GM18861 (cell line): ENCODE results near the gene HEMK1.

ENCODE experiments used
- ATAC-seq: cut with Tn5 transposase; IDR thresholded peaks from one replicate; pipeline ENCODE4 v1.9.1; 2021; ENCODE audit not compliant: unreplicated experiment

HEMK1 gene

GRCh38 chr3:50612234-50612882, 43.0 kb downstream of the HEMK1 start:
- ATAC-seq = no peak

DNA sequence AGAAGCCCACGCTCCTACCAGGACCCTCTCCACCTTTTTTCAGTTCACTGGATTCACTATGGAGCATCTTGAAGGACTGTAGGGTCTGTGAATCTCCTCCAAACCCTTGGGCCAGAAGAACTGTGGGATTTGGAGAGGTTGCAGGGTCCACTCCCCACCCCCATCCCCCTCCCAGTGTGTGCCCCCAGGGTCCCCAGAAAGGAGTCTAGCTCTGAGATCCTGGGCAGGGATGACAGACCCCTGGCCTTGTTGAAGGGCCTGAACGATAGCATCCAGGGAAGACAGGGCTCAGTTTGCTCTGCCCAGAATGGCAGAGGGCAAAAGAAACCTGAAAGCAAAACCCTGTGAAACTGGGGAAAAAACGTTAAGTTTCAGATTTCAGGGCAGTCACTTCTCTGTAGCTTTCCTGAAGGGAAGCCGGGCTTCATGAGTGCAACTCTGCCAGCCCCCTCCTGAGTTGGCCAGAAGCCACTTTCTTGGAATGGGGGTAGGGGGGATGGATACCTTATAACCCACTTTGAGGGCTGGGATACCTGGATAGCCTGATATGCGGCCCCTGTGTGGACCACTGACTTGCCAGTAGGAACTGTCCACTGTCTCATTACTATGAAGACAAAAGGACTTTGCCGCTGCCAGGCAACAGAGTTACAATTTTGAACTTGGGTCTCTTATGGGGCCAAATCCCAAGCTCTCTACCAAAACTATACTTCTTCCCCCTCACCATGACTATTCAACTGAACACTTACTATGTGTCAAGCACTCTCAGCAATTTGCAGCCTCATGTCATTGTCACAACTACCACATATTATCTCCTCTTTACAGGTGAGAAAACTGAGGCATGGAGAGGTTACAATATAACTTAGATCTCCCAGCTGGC, 43.9 kb downstream of the HEMK1 start:
- ATAC-seq = no peak

DNA sequence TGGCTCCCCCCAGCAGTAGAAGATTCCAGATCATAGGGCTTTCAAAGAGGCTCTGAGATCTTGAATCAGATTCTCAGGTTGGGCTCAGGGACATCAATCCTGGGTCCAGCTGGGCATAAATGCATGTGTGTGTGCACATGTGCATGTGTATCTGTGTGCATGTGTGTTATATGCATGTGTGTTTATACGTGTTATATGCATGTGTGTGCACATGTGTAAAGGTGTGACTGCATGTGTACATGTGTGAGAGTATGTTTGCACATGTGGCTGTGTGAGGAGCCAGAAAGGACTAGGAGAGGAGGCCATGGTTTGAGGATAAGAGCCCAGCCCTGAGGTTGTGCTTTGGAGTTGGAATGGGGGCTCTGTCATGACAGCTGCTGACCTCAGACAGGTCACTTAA, 45.9 kb downstream of the HEMK1 start:
- no peak for ATAC-seq

GRCh38 chr3:50616003-50616769, 46.9 kb downstream of the HEMK1 start:
- peak; percentile 28 for ATAC-seq

GRCh38 chr3:50616770-50617095, 47.4 kb downstream of the HEMK1 start:
- peak; percentile 50 for ATAC-seq

DNA sequence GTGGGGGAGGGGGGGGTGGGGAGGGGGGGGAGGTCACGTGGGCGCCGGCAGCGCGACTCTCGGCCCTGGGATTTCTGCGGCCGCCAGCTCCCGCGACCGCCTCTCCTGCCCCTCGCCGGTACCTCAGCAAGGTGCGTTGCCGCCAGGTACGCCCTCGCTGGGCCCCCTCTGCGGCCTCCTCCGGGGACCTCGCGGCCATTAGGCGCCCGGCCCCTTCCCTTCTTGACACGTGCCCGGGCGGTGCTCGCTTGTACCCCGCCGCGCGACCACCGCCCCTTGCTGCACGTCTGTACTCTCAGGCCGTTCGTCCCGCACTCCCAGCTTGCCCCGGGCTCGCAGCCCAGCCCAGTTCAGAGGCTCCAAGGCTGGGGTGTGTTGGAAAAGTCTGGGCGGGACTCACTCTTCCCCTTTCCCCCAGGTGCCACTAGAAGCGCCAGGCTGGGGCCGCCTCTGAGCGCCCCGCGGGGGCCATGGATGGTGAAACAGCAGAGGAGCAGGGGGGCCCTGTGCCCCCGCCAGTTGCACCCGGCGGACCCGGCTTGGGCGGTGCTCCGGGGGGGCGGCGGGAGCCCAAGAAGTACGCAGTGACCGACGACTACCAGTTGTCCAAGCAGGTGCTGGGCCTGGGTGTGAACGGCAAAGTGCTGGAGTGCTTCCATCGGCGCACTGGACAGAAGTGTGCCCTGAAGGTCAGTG, 47.9 kb downstream of the HEMK1 start, which contains the start of gene MAPKAPK3:
Gene MAPKAPK3 (plus strand): TSS at position 56 of the 696 bp plus-strand sequence. CDS start 415 bp downstream, at position 471.
- peak; percentile 14 for ATAC-seq

GRCh38 chr3:50617911-50618481, 48.7 kb downstream of the HEMK1 start:
- no peak for ATAC-seq

GRCh38 chr3:50620420-50620819, 51.1 kb downstream of the HEMK1 start:
- ATAC-seq = no peak

GRCh38 chr3:50620820-50621219, 51.5 kb downstream of the HEMK1 start:
- ATAC-seq = no peak

- no peak for ATAC-seq
These were observed 53.6 kb downstream of the HEMK1 start for GRCh38 chr3:50622881-50623280.

DNA sequence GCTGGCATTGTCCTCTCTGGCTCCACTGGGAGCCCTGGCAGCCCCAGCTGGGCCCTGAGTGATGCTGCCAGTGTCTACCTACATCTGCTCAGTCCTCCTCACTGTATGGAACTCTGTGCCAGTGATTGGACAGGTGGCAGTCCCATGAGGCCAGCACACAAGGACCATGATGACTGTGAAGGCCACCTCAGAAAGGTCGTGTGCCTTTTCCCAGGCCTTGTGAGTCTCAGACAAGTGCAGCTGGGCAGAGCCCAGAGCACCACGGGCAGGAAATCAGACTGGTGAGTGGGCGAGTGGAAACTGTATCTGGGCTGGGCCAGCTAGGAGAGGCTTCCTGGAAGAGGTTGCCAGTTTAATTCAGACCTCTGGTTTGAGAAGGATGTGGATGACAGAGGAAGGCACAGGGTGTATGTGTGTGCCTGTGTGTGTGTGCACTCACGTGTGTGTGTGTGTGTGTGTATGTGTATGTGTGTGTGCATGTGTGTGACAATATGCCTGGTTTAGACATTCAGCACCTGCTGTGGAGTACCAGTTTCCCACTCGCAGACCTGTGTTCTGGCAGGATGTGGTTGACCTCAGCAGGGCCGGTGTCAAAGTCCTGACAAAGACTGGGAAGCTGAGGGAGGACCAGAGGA, 54.6 kb downstream of the HEMK1 start:
- ATAC-seq = no peak

DNA sequence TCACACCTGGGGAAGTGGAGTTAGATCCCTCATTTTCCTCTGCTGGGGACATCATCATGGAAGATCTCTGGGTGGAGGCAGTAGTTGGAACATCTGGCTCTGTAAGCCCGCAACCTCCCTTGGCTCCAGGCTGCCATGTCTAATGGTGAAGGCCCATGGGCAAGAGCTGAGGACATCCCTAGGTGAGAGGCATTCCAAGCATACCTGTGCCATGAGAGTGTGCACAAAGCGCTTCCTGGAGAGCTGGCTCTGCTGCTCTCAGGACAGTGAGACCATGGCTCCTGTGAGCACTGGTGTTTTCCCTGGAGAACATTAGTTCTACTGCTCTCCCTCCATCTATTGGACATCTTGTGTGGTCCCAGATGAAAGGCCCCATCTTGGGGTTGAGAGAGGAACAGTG, 55.3 kb downstream of the HEMK1 start:
- ATAC-seq = no peak

- ATAC-seq = no peak
These were observed 56.2 kb downstream of the HEMK1 start for GRCh38 chr3:50625231-50626182.

- ATAC-seq = no peak
These were observed 57.1 kb downstream of the HEMK1 start for GRCh38 chr3:50626401-50626800.

DNA sequence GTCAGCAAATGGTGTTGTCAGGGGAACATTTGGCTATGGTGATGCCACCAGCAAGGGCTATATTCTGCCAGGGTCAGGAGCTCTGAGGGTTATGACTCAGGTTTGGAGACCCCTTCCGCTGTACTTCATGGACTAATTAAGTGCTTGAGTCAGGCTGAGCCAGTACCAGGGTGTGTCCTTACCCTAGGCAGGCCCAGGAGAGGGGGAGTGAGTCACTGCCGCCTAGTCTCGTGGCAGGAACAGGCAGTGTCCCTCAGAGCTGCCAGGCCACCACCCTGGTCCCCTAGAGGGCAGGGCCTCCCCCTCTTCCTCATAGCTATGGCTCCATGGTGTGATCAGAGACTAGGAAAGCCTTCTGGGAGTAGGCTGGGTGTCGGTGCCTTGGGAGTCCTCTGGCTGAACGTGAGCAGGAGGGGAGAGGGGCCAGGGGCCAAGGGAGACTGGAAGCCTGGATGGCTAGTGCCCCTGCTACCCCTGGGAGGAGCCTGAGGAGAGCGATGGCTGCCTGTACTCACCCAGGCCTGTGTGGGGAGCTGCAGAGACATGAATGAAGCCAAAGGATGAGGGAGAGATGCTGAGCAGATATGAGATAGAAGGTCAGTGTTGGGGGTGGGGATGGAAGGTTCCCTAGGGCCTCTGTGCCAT, 58.2 kb downstream of the HEMK1 start:
- ATAC-seq = no peak

- ATAC-seq = no peak
These were observed 59.3 kb downstream of the HEMK1 start for GRCh38 chr3:50628601-50629000.

GRCh38 chr3:50630394-50630793, 61.1 kb downstream of the HEMK1 start:
- no peak for ATAC-seq

- ATAC-seq = no peak
These were observed 61.6 kb downstream of the HEMK1 start for GRCh38 chr3:50630877-50631276.

DNA sequence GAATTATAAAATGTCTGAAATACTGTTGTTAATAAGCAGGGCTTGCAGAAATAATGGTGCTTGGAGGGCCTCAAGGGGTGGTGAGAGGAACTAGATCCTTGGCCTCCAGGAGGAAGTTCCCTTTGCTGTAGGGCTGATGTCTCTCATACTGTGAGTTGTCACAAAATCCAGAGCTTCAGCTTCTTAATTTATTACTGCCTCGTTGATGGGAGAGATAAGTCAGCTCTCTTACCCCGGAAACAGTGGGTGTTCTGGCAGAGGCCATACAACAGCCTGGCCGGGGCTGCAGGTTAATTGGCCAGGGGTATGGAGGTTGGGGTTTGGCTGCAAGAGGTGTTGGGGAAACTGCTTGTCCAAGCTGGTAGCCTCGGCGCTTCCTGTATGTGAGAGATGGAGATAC, 63.1 kb downstream of the HEMK1 start:
- ATAC-seq = no peak
